ES-I3 (cell line): Measurements from ENCODE around the gene COL19A1.

Source experiments
- H3K36me3 ChIP-seq: 2 replicates; pipeline ENCODE4 v1.6.1; 2013; ENCODE audit warnings: mild to moderate bottlenecking, low read length, control low read depth, moderate library complexity; ENCODE audit not compliant: insufficient read depth
- H3K4me1 ChIP-seq: 2 replicates; pipeline ENCODE4 v1.6.1; 2013; ENCODE audit warnings: mild to moderate bottlenecking, control low read depth, low read length; ENCODE audit not compliant: insufficient read depth
- H3K9ac ChIP-seq: 2 replicates; pipeline ENCODE4 v1.6.1; 2013; ENCODE audit warnings: low read depth, mild to moderate bottlenecking, low read length, moderate library complexity
- H3K9me3 ChIP-seq: 2 replicates; pipeline ENCODE4 v1.6.1; 2013; ENCODE audit warnings: mild to moderate bottlenecking, low read length, moderate library complexity; ENCODE audit not compliant: control insufficient read depth, insufficient read depth

The COL19A1 gene

DNA sequence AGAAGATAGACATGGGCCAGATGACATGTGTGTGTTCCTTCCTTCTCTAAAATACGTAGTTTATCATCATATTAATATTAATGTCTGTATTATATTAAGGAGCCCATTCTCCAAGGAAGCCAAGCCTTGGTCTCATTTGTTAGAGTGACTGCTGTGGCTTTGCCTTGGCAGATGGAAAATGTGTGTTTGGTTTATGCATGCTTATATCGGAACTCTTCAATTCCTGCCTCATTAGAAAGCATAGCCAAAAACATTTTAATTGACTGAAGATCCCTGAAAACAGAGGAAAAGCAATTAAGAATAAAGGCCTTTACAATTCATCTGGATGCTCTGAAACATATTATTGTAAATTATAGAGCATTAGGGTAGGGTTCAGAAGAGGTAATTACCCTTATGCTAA is 330.2 kb downstream of the COL19A1 start:
- Histone ChIP-seq H3K9ac (no peak overlapping the region), H3K9me3 (no peaks in the 10 kb centered on the region), H3K36me3 (no peaks in the 10 kb centered on the region), H3K4me1 (no peaks in the 10 kb centered on the region)

DNA sequence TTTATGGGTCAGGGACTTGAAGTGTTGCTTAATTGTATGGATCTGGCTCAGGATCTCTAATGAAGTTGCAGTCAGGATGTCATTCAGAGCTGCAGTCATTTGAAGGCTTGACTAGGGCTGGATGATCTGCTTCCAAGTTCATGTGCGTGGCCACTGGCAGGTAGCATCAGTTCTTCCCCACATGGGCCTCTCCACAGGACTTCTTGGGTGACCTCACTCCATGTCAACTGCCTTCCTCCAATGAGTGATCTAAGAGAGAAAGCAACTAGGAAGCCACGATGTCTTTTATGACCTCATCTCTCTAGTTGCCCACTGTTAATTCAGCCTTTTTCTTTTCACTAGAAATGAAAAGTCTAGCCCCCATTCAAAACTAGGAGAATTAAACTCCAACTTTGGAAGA is 332.4 kb downstream of the COL19A1 start:
- no peaks in the 10 kb centered on the region for H3K36me3 ChIP-seq
- no peaks in the 10 kb centered on the region for H3K9me3 ChIP-seq
- H3K9ac ChIP-seq = no peak overlapping the region
- H3K4me1 ChIP-seq = no peaks in the 10 kb centered on the region

DNA sequence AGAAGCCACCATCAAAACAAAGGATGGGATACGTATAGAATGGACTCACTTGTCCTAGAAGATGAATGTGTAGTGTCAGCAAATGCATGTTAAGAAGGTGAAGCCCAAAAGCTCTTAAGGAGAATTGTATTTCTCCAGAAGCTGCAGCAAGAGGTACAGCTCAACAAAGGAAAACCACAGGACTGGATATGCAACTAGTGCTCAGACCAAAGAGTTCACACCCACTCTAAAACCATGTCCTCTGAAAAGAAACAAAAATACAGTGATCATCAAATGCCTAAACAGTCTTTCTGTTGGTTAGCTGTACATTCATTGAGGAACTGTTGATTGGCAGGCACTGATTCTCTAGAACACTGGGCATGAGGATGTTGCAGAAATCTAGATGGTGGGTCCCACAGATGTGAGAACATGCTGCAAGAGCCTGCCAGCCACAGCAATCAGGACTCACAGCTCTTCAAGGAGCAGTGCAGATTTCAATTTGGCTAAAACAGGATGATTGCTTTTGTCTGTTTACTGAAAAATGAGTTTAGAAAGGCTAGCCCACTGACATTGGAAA is 342.0 kb downstream of the COL19A1 start:
- Histone ChIP-seq H3K4me1 (no peaks in the 10 kb centered on the region), H3K36me3 (no peaks in the 10 kb centered on the region), H3K9me3 (no peaks in the 10 kb centered on the region), H3K9ac (no peak overlapping the region)

DNA sequence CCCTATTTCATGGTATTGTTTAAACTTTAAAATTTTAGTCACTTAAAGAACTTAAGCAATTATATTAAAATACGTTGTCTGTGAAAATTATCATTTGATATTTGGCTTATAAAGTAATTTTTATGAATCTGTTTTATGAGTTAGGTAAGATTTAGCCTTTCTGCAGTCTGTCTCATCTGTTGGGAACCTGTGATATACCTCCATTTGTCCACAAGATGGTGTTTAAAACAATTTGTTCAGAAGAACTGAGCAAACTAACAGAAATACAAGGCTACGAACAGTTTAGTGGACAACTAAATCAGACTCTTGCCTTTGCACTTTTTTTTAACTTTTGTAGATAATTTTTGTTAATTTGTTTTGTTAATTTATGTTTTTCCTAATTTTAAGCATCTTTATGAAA is 344.1 kb downstream of the COL19A1 start:
- Histone ChIP-seq H3K9me3 (no peaks in the 10 kb centered on the region), H3K9ac (no peak overlapping the region), H3K4me1 (no peaks in the 10 kb centered on the region), H3K36me3 (no peaks in the 10 kb centered on the region)

DNA sequence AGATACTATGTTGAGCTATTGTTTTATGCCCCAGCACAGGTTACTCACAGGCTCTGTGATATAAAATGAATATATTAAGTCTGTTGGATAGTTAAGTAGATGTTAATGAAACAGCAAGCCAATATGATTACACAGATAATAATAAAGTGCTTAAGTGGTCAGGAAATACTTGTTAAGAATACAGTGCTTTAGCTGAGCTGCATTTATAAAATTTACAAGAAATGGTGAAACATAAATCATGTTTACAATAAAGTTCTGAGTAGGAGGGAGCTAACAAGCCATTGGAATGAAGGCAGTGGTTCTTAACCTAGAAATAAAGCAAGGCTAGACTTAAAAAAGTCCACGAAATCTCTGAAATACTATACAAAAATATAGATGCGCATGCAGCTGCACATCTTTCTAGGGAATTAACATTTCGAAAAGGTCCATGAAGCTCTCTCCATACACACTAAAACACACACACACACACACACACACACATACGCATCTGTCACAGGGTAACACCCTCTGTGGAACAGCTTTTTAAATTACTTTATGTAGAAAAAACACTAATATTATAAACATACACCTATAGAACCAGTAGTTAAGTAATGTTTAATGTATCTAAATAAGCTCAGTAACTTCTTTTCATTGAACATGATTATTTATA is 349.2 kb downstream of the COL19A1 start:
- no peaks in the 10 kb centered on the region for H3K36me3 ChIP-seq
- no peaks in the 10 kb centered on the region for H3K4me1 ChIP-seq
- H3K9me3 ChIP-seq = no peaks in the 10 kb centered on the region
- no peak overlapping the region for H3K9ac ChIP-seq

DNA sequence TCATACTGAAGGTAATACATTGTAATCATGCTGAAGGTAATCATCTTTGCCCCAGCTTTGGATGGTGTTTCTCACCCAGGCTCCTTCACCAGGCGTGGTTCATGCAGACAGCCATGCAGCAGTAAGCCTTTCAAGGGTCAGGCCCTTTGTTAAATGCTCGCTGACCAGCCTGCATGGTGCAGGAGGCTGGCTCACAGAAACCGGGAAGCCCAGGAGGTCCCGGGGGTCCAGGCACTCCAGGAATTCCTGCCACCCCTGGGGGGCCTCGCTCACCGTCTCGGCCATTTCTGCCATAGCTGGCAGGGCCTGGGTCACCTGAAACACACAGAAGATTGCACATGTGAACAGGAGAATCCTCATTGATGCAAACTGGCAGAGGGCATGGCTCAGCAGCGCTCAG is 350.4 kb downstream of the COL19A1 start:
- Histone ChIP-seq H3K36me3 (no peaks in the 10 kb centered on the region), H3K9me3 (no peaks in the 10 kb centered on the region), H3K9ac (no peak overlapping the region), H3K4me1 (no peaks in the 10 kb centered on the region)

DNA sequence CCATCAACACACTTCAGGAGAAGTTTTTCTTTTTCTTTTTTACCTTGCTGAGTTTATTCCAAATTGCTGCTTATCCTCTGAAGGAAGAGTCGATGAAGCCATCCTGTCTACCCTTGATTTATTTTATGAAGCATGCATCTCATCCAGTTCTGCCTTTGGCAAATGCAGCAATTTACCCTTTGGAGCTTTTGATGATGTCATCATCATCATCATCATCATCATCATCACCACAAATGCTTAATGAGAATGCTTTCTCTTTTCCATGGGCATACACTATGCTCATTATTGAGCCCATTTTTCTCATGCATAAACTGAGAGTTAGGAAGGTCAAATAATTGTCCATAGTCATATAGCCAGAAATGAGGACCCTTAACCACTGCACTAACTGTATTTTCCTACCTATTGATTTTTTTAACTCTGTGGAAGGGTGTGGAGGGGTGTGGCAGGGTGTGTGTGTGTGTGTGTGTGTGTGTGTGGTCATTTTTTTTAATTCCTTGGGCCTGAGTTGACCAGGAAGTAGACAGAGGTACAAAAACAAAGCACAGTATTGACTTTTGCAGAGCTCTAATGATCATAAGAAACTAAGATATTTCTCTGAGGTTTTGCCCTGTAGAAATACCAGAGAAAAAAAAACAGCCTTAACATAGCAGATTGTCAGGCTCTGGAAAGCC is 353.7 kb downstream of the COL19A1 start:
- Histone ChIP-seq H3K36me3 (no peaks in the 10 kb centered on the region), H3K4me1 (no peaks in the 10 kb centered on the region), H3K9me3 (no peaks in the 10 kb centered on the region), H3K9ac (no peak overlapping the region)

DNA sequence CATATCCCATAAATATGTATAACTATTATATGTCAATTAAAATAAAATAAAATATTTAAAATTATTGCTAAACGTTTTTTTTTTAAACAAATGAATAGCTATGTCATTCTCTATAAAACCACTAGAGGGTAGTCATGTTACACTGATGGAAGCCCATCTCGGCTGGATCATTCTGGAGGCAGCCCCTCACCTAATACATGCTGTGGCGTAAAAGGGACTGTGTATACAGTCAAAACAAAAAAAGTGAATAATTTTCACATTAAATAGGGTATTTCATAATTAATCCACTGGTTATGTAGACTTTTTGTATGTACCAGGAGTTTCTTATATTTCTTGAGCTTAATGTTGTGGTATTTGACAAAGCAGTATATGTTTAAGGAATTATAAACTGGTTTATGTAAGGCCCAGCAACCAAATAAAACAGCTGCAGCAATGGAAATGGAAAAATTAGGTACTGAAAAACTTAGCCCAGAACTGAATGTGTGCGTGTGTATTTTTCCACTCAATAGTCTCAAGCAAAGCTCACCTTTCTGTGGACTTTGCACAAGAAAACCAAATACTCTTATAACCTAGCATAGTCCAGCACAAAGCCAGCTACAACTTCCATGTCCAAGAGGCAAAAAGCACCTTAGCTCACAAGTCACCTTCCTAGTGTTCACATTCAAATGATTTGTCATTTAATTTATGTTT is 354.8 kb downstream of the COL19A1 start:
- H3K4me1 ChIP-seq = no peaks in the 10 kb centered on the region
- no peaks in the 10 kb centered on the region for H3K9me3 ChIP-seq
- no peak overlapping the region for H3K9ac ChIP-seq
- H3K36me3 ChIP-seq = no peaks in the 10 kb centered on the region

DNA sequence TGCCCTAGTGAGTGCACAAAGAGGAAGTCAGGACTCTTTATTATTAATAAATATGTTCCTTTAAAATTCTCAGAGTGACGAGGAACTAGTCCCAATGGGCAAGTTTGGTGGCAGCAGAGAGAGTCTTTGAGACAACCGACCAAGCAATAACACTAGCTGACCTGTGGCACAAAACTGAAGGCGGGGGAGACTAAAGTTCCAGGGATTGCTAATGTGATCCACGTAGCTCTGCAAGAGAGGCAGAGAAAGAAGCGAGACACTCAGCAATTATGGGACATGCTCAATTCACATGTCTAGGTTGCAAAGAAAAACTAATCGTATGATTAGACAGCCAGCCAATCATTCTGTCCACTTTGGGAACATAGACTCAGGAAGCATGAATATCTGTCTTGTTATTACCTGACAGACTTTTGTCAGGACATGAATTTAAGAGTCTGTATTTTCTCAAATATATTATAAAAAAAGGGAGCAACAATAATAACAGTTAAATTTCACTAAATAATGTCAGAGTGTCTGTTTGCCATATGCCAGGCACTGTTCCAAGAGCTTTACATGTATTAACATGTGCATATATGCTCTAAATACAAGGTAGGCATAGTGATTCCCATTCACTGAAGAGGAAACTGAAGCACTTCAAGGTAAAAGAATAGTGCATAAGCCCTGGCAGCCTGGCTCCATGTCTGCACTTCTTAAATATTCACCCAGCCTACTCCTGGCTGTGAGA is 355.5 kb downstream of the COL19A1 start:
- no peaks in the 10 kb centered on the region for H3K4me1 ChIP-seq
- H3K9ac ChIP-seq = no peak overlapping the region
- H3K9me3 ChIP-seq = no peaks in the 10 kb centered on the region
- H3K36me3 ChIP-seq = no peaks in the 10 kb centered on the region

DNA sequence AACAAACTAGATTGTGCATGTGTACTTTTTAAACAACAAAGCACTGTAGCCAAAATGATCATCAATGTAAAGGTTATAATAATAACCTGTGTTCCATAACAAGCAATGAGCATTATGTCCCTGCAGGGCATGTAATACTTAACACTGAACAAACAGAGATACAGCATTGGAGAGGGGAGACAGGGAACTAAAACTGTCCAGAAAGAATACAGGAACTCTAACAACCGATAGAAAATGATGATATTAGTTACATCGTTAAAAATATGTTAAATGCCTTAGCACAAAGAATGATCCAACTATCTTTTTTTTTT is 356.0 kb downstream of the COL19A1 start:
- Histone ChIP-seq H3K9ac (no peak overlapping the region), H3K4me1 (no peaks in the 10 kb centered on the region), H3K9me3 (no peaks in the 10 kb centered on the region), H3K36me3 (no peaks in the 10 kb centered on the region)

DNA sequence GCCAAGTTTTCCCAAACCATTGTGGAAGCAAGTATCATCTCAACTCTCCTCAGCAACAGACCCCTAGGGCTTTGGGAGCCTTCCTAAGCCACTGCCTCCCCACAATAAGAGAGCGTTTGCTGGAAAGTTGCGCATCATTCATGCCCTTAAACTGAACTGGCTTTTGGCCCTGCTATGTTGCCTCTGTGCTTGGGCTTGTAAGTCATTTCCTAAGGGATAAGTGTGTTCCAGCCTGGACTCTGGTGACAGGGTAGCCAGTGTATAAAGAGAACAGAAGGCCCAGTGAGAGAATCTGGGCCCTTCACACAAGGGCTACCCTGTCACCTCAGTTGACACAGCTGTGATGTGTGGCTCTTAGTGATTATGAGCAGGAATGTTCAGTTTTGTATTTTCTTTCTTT is 358.7 kb downstream of the COL19A1 start:
- Histone ChIP-seq H3K4me1 (no peaks in the 10 kb centered on the region), H3K36me3 (no peaks in the 10 kb centered on the region)

DNA sequence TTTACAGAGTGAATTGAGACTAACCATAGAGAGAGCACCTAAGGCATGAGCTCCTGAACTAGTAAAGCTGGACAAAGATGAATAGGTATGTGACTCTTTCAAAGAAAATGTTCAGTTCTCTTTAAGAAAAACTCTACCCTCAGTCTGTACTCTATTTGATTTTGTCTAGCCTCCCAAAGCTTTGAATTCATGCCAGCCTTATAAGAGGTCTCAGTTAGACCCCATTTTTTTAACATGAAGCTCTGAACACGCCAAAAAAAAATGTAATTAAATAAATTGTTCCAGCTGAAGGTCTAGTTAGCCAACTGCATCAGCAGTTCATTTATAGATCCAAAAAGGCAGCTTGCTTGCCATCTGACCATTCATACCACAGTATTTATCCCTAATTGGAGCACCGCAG is 365.0 kb downstream of the COL19A1 start:
- no peaks in the 10 kb centered on the region for H3K9me3 ChIP-seq
- H3K4me1 ChIP-seq = no peaks in the 10 kb centered on the region
- no peak overlapping the region for H3K9ac ChIP-seq
- no peaks in the 10 kb centered on the region for H3K36me3 ChIP-seq

More for the DNA sequence above, 358.7 kb downstream of the COL19A1 start:
- H3K9me3 ChIP-seq = no peaks in the 10 kb centered on the region
- H3K9ac ChIP-seq = no peak overlapping the region

DNA sequence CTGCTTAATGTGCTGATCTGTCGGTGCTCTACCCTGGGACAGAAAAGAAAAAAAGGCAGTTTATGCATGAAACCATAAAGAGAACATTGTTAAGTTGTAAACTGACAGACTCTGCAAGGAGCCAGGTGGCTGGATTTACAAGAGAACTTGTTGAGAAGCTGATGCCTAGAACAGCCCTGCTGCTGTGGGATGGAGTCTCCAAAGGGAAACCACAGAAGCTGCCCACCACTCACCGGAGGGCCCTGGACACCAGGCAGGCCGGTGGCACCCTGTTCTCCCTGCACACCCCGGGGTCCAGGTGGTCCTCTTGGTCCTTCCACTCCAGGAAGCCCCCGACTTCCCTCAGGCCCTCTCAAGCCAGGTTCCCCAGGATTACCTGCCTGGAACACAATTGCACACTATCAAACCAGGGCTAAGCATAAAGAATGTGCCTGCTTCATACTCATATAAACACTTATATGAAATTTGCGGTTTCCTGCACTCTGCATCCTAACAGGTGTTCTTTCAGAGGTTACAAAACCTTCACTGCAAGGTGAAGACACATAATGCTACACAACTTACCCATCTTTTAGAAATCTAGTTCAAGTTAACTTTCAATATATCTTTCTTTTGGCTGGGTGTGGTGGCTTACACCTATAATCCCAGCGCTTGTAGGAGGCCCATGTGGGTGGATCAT is 368.3 kb downstream of the COL19A1 start:
- Histone ChIP-seq H3K9me3 (no peaks in the 10 kb centered on the region), H3K9ac (no peak overlapping the region), H3K4me1 (no peaks in the 10 kb centered on the region), H3K36me3 (no peaks in the 10 kb centered on the region)

DNA sequence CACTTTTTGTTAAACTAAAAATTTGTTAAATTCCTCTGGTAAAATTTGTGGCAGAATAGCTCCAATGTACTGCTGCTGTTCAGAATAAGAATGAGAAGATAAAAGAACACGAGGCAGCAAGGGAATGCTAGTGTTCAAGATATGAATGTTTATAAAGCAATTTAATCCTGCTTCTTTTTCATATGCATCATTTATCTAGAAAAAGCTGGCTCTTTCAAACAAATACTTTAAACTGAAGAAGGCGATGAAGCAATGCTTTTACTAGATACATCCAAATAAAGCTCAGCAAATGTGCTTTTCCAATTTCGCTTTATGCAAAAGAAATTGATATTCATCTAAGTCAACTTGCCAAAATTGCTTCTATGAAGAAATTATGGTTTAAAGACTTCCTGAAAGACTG is 370.0 kb downstream of the COL19A1 start:
- Histone ChIP-seq H3K9me3 (no peaks in the 10 kb centered on the region), H3K4me1 (no peaks in the 10 kb centered on the region), H3K36me3 (no peaks in the 10 kb centered on the region), H3K9ac (no peak overlapping the region)
